NCI-H2029 treated with DMSO at 0.1 percent for 48 hours (cell line): ENCODE data around the gene GNB2.

ENCODE experiments used
- DNase-seq: peaks from one replicate; lab custom pipeline; 2025; lab: John Stamatoyannopoulos, UW

Gene GNB2

GRCh38 chr7:100681491-100682227 is 8.1 kb downstream of the GNB2 start:
- no peak for DNase-seq

- no peak for DNase-seq
These were observed 8.7 kb downstream of the GNB2 start for GRCh38 chr7:100682228-100682741.

DNA sequence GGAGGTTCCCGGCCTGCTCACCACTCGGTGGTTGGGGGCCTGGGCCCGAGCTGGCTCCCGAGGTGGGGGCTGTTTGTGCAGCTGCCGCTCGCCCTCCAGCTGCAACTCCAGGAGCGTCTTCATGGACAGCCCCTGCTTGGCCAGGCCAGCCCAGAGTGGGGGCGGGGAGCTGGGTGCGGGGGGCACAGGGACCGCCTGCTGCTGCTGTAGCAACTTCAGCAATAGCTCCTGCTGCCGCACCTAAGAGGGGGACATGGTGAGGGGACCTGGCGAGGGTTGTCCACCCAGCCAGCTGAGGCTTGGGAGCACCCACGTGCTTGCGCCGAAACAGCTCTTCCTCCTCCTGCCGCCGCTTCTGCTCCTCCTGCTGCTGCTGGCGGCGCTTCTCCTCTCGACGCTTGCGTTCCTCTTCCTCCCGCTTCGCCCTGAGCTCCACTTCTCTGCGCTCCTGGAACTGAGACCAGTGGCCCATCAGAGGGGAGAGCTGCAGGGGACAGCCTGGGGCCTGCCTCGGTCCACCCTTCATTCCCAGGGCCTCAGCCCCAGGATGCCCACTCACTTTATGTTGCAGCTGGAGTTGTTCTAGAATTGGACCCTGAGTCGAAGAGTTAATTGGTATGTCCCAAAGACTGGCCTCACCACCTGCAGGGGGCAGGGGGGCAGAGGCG is 9.6 kb downstream of the GNB2 start:
- DNase-seq = no peak

- DNase-seq = no peak
These were observed 10.4 kb downstream of the GNB2 start for GRCh38 chr7:100683659-100684533.

DNA sequence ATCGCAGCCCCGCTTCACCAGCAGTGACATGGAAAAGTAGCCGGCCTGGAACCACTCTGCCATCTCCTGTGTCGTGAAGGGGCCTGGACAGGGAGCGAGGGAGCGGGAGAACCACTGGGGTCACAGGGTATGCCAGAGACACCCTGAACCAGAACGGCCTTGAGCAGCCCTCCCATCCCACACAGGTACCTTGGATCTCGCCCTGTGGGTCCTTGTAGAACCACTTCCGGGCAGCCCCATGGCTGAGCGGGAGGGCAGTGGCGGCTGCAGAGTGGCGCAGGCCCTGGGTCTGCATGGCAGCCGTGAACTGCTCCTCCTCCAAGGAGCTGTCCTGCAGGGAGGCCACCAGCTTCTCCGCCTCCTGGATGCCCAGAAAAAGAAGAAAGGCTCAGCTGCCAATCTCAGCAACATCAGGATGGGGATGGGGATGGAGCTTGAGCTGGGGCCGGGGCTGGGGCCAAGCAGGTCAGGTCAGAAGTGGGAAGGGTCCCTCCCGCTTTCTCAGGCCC is 11.0 kb downstream of the GNB2 start:
- no peak for DNase-seq

- no peak for DNase-seq
These were observed 11.6 kb downstream of the GNB2 start for GRCh38 chr7:100685049-100685605.

DNA sequence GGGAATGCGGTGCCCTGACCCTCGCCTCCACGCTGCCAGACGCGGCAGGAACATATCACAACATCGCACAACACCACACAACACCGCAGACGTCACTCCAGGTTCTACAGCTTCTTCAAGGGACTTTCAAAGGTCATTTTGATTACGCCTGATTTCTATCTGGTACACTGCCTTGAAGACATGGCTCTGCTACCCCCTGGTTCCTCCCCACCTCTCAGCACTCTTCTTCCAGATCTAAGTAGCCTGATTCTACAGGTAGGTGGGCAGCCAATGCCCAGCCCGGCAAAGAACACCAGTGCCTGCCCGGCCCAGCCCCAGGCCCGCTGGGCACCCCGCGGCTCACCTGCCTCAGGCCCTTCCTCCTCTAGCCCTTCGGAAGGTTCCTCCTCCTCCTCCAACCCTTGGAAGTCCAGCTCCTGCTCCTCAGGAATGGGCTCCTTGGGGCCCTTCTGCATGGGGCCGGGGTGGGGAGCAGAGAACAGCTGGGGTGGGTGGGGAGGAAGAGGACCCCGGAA is 12.1 kb downstream of the GNB2 start:
- DNase-seq = no peak

DNA sequence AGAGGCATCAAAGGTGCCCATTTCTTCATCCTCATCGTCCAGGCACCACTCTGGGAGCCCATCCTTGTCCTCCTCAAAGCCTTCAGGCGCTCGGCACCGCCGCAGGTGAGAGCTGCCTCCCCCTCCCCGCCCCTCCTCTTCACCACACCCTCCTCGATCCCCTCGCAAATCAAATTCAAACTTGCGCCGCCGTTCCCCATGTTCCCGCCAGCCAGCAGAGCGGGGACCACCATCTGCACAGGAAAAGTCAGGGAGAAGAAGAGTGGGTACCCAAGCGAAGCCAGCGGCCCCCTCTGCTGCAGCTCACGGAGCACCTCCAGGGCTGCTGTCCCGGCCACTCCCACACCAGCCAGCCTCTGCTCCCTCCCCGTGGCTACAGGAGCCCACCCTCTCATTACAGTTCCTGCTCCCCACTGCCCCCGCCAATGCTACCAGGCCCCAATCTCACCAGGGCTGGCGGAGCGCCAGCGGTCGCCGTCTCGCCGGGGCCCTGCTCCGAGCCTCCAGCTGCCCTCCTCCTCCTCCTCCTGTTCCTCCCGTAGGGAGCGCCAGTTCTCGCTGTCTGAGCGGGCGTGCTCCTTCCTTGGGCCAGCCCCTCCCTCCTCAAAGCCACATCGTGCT is 12.8 kb downstream of the GNB2 start:
- DNase-seq = no peak

- no peak for DNase-seq
These were observed 13.3 kb downstream of the GNB2 start for GRCh38 chr7:100686822-100687211.

- no peak for DNase-seq
These were observed 13.7 kb downstream of the GNB2 start for GRCh38 chr7:100687261-100687660.

- no peak for DNase-seq
These were observed 14.3 kb downstream of the GNB2 start for GRCh38 chr7:100687751-100688300.

GRCh38 chr7:100688326-100688860 is 14.9 kb downstream of the GNB2 start:
- no peak for DNase-seq

GRCh38 chr7:100689230-100690135 is 15.9 kb downstream of the GNB2 start:
- no peak for DNase-seq

DNA sequence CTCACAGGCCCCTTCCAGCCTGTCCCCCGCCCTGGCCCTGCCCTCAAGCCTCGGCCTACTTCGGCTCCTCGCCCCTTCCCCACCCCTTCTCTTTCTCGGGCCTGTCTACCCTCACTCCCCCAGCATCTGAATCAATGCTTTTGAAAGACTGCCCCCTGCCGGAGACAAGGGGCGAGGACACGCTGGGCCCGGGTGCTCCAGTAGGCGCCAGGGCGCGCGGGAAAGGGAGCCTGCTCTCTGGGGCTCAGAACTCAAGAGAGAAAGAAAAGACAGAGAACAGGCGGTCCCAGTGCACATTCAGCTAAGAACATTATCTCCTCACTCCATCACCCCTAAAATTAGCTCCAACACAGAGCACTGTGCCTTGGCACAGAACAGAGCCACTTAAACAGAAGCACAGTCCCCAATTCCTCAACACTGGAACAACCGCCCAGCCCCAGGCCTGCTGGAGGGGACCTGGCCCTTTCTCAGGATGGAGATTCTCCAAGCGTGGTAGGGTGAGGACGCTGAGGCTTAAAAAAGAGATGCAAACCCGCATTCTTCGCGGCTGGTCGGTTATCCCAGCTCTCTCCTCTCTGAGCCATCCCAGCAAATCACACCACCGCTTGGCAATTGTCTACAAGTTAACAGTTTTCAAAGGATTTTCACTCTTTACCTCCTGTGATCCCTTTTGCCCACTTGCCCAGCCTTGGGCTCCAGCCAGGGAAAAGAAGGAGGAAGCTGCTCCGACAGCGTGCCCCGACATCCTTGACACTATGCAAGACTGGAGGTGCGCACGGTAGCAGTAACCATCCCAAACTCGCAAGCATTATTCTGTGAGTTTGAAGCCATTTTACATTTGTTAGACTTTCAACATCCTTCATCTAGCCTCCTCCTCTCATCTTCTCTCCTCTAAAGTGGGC is 18.4 kb downstream of the GNB2 start:
- no peak for DNase-seq

DNA sequence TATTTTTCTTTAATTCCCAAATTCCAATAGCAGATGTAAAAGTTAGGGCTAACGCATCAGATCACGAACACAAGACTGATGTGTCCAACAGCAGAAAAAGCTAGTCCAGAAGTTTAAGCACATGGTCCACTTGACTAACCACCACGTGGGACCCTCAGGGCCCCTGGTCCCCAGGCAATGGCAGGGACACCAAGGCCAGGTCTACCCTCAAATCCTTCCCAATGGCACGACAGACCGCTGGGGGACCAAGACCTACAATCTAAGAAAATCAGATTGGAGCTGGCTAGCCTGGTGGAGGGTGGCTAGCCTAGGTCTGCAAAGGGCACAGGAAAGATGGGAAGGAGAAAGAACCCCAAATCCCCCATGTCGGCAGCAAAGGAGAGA is 19.0 kb downstream of the GNB2 start:
- DNase-seq = no peak

- no peak for DNase-seq
These were observed 20.0 kb downstream of the GNB2 start for GRCh38 chr7:100693312-100694097.

DNA sequence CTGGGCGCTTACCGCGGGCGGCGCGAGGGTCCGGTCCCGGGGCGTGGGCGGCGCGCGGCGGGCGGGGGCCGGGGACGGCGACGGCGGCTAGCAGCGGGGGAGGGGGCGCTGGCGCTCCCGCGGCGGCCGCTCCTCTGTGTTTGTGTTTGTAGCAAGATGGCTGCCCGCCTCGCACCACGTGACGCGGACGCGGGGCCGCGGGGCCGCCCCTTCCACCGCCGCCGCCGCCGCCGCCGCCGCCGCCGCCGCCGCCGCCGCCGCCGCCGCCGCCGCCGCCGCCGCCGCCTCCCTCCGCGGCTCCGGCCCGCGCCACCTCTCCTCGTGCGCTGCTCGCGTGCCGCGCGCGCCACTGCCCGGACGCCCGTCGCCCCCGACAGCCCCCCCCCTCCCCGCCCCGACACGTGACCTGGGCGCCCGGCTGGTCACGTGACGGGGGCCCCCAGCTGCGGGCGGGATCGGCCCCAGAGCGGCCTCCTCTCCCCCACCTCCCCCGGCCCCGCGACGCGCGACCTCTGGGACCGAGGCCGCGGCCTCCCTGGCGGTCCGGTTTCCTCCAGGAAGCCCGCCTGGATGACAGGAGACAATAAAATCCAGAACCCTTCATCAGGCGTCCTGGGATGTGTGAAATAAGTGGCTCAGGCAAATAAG is 20.7 kb downstream of the GNB2 start, which contains the start of gene GIGYF1:
GIGYF1 (minus strand) TSS at position 153 of the 648 bp plus-strand sequence. CDS start 6,012 bp downstream, outside the sequence.
- no peak for DNase-seq
